Cardiac muscle cell (in vitro differentiated cells and primary cell): ENCODE measurements around the gene SLC25A12. TPM values are rescaled to one million over a fixed set of nuclear protein-coding genes. Genes with fewer than 3 reads are reported as not detected.
A peak's percentile ranks its signal among the peaks of the same experiment; 100 is the strongest.

Source experiments
- DNase-seq, 2 donors: peaks; one replicate each; pipeline versions ENCODE4 v3.0.0 to v3.0.0-alpha.2; 2010 to 2017; ENCODE audit warnings: low read depth in 1 of 2, low spot score in 1 of 2
- H3K27ac ChIP-seq: fragments of 200-600 bp; sonication (generic); 2 replicates; pipeline ENCODE4 v1.5.1; 2016
- H3K27me3 ChIP-seq: fragments of 200-600 bp; sonication (generic); 2 replicates; pipeline ENCODE4 v1.6.0; 2016; ENCODE audit warnings: control low read depth
- H3K36me3 ChIP-seq: fragments of 200-600 bp; sonication (generic); 2 replicates; pipeline ENCODE4 v1.5.1; 2016; ENCODE audit warnings: control low read depth
- H3K4me1 ChIP-seq: fragments of 200-600 bp; sonication (generic); 2 replicates; pipeline ENCODE4 v1.8.1; 2017; ENCODE audit warnings: low read depth, mild to moderate bottlenecking, mixed run types
- H3K4me3 ChIP-seq: fragments of 200-600 bp; sonication (generic); 2 replicates; pipeline ENCODE4 v1.5.1; 2016; ENCODE audit warnings: mild to moderate bottlenecking
- H3K9me3 ChIP-seq: fragments of 200-600 bp; sonication (generic); 2 replicates; pipeline ENCODE4 v1.5.1; 2017; ENCODE audit warnings: low read depth, mild to moderate bottlenecking, control low read depth
- CTCF ChIP-seq: IDR thresholded peaks from 2 replicates; pipeline ENCODE4 v1.5.1; 2012; ENCODE audit warnings: low read depth, mild to moderate bottlenecking, low read length
- polyA plus RNA-seq: library from polyadenylated mRNA; unstranded; fragments of >200 nt; fragmentation: Nextera tagmentation; extraction: Ambion mirVana; gene quantifications from 2 replicates; pipeline ENCODE4 v1.2.1, GENCODE V29; 2016
- total RNA-seq: library from RNA; depleted of rRNA; stranded (reverse); fragments of >200 nt; gene quantifications from 2 replicates; pipeline ENCODE4 v1.2.3, GENCODE V29; 2016

The SLC25A12 gene
- total and polyA plus RNA-seq, 2 experiments from 2014 or later: 25.5 to 53.3 TPM

- H3K36me3 ChIP-seq: peaks cover 61% of the 10 kb centered on the region
- no peak for DNase-seq
- TF ChIP-seq CTCF: no peak
- no peak overlapping the region for H3K27ac ChIP-seq
- H3K27me3 ChIP-seq: no peaks in the 10 kb centered on the region
- H3K9me3 ChIP-seq: no peaks in the 10 kb centered on the region
- H3K4me3 ChIP-seq: no peak overlapping the region
- H3K4me1 ChIP-seq: no peaks in the 10 kb centered on the region
These were observed 64.0 kb downstream of the SLC25A12 start for GRCh38 chr2:171830039-171830438.

GRCh38 chr2:171824086-171824485 lies 70.0 kb downstream of the SLC25A12 start:
- Histone ChIP-seq H3K27ac (no peak overlapping the region), H3K4me3 (no peak overlapping the region), H3K36me3 (peaks cover 26% of the 10 kb centered on the region), H3K27me3 (no peaks in the 10 kb centered on the region), H3K9me3 (no peaks in the 10 kb centered on the region), H3K4me1 (no peaks in the 10 kb centered on the region)
- no peak for TF ChIP-seq CTCF
- peak in 1 of 2 donors; percentile 85 for DNase-seq

GRCh38 chr2:171822525-171823322 lies 71.3 kb downstream of the SLC25A12 start:
- H3K27ac ChIP-seq: no peak overlapping the region
- no peaks in the 10 kb centered on the region for H3K27me3 ChIP-seq
- no peak for TF ChIP-seq CTCF
- H3K4me3 ChIP-seq: no peak overlapping the region
- DNase-seq: no peak
- H3K9me3 ChIP-seq: no peaks in the 10 kb centered on the region
- H3K36me3 ChIP-seq: peaks cover 22% of the 10 kb centered on the region
- no peaks in the 10 kb centered on the region for H3K4me1 ChIP-seq

GRCh38 chr2:171819453-171819852 lies 74.6 kb downstream of the SLC25A12 start:
- no peak for DNase-seq
- peaks cover 3% of the 10 kb centered on the region for H3K4me1 ChIP-seq
- H3K36me3 ChIP-seq: peaks cover 20% of the 10 kb centered on the region
- no peak overlapping the region for H3K4me3 ChIP-seq
- TF ChIP-seq CTCF: no peak
- H3K9me3 ChIP-seq: no peaks in the 10 kb centered on the region
- H3K27ac ChIP-seq: no peak overlapping the region
- no peaks in the 10 kb centered on the region for H3K27me3 ChIP-seq

- Histone ChIP-seq H3K4me3 (no peak overlapping the region), H3K36me3 (peaks cover 9% of the 10 kb centered on the region), H3K9me3 (no peaks in the 10 kb centered on the region), H3K27ac (peak overlapping the region; percentile 21), H3K27me3 (no peaks in the 10 kb centered on the region), H3K4me1 (peaks cover 3% of the 10 kb centered on the region)
- no peak for DNase-seq
- TF ChIP-seq CTCF: no peak
These were observed 79.2 kb downstream of the SLC25A12 start for GRCh38 chr2:171814883-171815282.
